ENCODE data around the gene INTS4.
"Not testable (repeated sequence)": the region's sequence is repeated elsewhere in the genome, so short reads cannot be mapped to it uniquely, and the experiment has no call there.

INTS4 gene

GRCh38 chr11:78022397-78023396, 28.2 kb upstream of the INTS4 start, which contains the start of gene KCTD14:
KCTD14 (minus strand) TSS chr11:78023276; CDS start chr11:78023249, 27 bp downstream.
- peak in 2 of 14 donors; percentile 20 to 88 for DNase-seq

DNA sequence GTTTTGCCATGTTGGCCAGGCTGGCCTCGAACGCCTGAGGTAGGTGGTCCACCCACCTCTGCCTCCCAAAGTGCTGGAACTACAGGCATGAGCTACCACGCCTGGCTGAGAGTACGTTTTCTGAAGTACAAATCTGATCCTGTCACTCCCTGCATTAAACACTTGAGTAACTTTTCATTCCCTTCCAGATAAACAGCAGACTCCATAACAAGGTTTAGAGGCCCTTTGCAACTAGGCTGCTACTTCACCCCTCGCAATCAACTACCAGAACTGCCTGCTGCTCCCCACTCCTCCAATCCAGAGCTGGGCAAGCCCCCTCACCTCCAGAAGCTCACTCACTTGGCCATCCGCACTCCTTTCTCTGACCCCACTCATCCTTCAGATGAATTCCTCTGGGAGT, 27.1 kb upstream of the INTS4 start:
- DNase-seq, result no peak

DNA sequence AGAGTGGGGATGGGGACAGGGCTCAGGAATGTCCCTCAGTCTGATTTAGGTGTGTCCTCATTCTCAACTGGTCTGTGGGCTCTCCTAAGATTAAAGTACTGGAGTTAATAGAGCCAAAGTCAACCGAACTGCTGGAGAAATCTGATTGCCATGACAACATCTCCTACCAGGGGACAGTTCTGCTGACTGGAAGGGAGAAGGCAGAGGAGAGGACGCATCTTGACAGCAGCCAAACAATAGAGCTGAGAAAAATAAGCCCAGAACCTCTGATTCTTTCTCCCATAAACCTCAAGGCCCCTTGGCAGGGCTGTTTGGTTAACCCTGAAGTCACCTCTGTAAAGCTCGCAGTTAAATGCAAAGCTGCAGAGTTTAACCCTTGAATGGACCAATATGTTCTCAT, 25.8 kb upstream of the INTS4 start:
- no peak for DNase-seq

GRCh38 chr11:78019808-78020207, 25.3 kb upstream of the INTS4 start:
- DNase-seq, result no peak

GRCh38 chr11:78015878-78016277, 21.4 kb upstream of the INTS4 start:
- no peak for DNase-seq

DNA sequence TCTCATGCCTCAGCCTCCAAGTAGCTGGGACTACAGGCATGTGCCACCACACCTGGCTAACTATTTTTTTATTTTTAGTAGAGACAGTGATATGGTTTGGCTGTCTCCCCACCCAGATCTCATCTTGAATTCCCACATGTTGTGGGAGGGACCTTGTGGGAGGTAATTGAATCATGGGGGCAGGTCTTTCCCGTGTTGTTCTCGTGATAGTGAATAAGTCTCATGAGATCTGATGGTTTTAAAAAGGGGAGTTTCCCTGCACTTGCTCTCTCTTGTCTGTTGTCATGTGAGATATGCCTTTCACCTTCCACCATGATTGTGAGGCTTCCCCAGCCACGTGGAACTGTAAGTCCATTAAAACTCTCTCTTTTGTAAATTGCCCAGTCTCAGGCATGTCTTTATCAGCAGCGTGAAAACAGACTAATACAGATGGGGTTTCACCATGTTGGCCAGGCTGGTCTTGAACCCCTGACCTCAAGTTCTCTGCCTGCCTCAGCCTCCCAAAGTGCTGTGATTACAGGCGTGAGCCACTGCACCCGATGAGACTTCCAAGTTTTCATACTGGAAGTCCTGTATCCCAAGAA, 20.6 kb upstream of the INTS4 start:
- DNase-seq, result not testable (repeated sequence)

DNA sequence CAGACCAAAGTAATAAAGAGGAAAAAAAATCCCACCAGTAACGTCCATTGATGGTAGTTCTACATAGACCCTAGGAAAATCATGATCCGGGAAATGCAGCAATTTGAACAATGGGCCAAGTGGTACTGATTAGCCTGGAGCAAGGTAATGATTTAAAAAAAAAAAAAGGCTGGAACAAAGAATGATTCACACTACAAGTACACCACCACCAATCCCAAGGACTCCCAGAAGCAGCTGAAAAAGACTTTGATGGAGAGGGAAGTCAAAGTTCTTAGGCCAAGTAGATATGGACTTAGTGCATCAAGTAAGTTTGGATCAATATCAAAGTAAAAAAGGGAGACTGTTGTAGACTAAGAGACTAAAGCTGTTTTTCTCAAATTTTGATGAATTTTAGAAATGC, 16.8 kb upstream of the INTS4 start:
- no peak for DNase-seq

DNA sequence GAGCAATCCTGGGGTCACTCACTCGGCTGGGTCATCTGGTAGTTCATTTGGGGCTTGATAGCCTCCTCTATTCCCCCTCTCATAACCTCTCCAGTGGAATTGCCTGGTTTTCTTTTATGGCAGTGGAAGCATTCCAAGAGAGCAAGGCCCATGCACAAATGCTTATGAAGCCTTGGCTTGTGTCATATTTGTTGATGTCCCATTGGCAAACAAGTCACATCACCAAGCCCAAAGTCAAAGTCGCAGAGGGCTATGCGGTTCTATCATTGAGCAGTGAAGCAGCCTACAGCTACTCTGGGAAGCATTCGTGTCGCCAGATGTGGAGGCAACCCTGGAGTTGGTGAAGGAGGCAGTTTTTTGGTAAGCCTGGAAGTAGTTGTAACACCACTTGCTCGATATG, 16.3 kb upstream of the INTS4 start:
- DNase-seq, result no peak

GRCh38 chr11:78010304-78010703, 15.8 kb upstream of the INTS4 start:
- no peak for DNase-seq

GRCh38 chr11:78009062-78009461, 14.6 kb upstream of the INTS4 start:
- no peak for DNase-seq

DNA sequence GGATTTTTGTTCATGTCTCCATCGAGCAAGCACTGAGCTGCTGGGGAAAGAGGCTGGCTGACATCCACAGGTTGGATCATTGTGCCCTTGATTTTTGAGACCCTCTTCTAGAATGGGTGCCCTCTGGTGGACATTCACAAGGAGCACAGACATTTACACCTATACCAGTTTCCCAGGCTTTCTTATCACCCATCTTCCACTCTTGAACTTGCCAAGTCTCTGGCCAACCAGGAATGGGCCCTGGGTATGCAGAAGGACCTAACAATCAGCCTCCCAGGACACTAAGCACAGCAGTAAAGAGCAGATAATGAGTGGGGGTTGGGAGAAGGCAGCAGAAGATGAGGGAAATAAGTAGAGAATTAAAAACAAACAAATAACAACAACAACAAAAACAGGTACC, 5.7 kb upstream of the INTS4 start:
- DNase-seq, result peak in 6 of 14 donors; percentile 13 to 34 (median 24)

GRCh38 chr11:77999446-78000030, 5.1 kb upstream of the INTS4 start:
- no peak for DNase-seq

GRCh38 chr11:77993902-77994301, 566 bp downstream of the INTS4 start:
- DNase-seq, result peak in 1 of 14 donors; percentile 4

GRCh38 chr11:77990981-77991380, 3.5 kb downstream of the INTS4 start:
- DNase-seq, result no peak

DNA sequence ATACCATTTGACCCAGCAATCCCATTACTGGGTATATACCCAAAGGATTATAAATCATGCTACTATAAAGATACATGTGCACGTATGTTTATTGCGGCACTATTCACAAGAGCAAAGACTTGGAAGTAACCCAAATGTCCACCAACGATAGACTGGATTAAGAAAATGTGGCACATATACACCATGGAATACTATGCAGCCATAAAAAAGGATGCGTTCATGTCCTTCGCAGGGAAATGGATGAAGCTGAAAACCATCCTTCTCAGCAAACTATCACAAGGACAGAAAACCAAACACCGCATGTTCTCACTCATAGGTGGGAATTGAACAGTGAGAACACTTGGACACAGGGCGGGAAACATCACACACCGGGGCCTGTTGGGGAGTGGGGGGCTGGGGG, 8.0 kb downstream of the INTS4 start:
- not testable (repeated sequence) for DNase-seq

- DNase-seq, result no peak
These were observed 13.0 kb downstream of the INTS4 start for GRCh38 chr11:77981346-77981947.

DNA sequence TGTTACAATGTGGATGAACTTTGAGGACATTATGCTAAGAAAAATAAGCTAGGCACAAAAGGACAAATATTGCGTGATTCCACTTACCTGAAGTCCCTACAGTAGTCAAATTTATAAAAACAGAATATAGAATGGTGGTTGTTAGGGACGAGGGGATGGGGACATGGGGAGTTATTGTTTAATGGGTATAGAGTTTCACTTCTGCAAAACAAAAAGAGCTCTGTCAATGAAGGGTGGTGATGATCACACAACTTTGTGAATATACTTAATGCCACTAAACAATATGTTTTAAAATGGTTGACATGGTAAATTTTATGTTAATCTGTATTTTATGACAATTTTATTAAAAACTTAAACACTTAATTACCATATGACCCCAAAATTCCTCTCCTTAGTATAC, 26.1 kb downstream of the INTS4 start:
- DNase-seq, result no peak

- DNase-seq, result no peak
These were observed 26.7 kb downstream of the INTS4 start for GRCh38 chr11:77967753-77968152.

GRCh38 chr11:77967121-77967520, 27.3 kb downstream of the INTS4 start:
- DNase-seq, result peak in 1 of 14 donors; percentile 17

DNA sequence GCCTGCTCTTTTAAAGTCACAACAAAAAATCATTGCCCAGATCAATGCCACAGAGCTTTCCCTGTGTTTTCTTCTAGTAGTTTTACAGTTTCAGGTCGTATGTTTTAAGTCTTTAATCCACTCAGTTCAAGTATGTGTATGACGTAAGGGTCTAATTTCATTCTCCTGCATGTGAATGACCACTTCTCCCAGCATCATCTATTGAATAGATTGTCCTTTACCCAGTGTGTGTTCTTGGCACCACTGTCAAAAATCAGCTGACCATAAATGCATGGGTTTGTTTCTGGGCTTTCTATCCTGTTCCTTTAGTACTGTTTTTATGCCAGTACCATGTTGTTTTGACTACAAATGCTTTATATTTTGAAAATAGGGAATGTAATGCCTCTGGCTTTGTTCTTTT, 28.1 kb downstream of the INTS4 start:
- DNase-seq, result peak in 1 of 14 donors; percentile 2

- DNase-seq, result no peak
These were observed 35.0 kb downstream of the INTS4 start for GRCh38 chr11:77959434-77959833.

GRCh38 chr11:77958583-77959177, 35.8 kb downstream of the INTS4 start:
- DNase-seq, result not testable (repeated sequence)
